Astrocyte of the cerebellum (primary cell): ENCODE measurements around the gene MT4.

Experiments
- DNase-seq: peaks from one replicate; pipeline ENCODE4 v3.0.0-alpha.2; 2011; ENCODE audit warnings: low read depth
- H3K4me3 ChIP-seq: 2 replicates; pipeline ENCODE4 v1.5.1; 2011; ENCODE audit warnings: mild to moderate bottlenecking, low read depth, low read length, moderate library complexity
- in situ Hi-C: cut with HindIII; loops from 2 replicates; pipeline ENCODE4 v1.10.0; 2017; ENCODE audit warnings: low sequenced_read_pairs
- TF ChIP-seq, protein P1 (sequence below): IDR thresholded peaks from 2 replicates; pipeline ENCODE4 v1.5.1; 2012; ENCODE audit warnings: low read length, low read depth, moderate library complexity, mild to moderate bottlenecking; ENCODE audit errors: missing control alignments

MT4 gene

GRCh38 chr16:56558024-56558747, 6.7 kb upstream of the MT4 start:
- in situ Hi-C loops = no loop called here
- TF ChIP-seq, protein P1, sequence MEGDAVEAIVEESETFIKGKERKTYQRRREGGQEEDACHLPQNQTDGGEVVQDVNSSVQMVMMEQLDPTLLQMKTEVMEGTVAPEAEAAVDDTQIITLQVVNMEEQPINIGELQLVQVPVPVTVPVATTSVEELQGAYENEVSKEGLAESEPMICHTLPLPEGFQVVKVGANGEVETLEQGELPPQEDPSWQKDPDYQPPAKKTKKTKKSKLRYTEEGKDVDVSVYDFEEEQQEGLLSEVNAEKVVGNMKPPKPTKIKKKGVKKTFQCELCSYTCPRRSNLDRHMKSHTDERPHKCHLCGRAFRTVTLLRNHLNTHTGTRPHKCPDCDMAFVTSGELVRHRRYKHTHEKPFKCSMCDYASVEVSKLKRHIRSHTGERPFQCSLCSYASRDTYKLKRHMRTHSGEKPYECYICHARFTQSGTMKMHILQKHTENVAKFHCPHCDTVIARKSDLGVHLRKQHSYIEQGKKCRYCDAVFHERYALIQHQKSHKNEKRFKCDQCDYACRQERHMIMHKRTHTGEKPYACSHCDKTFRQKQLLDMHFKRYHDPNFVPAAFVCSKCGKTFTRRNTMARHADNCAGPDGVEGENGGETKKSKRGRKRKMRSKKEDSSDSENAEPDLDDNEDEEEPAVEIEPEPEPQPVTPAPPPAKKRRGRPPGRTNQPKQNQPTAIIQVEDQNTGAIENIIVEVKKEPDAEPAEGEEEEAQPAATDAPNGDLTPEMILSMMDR = no peak
- peak; percentile 46 for DNase-seq
- H3K4me3 ChIP-seq = no peak overlapping the region

- no peak for DNase-seq
- in situ Hi-C loops = no loop called here
- H3K4me3 ChIP-seq = no peak overlapping the region
- TF ChIP-seq, protein P1 = no peak
Measured at GRCh38 chr16:56559109-56559508, 5.8 kb upstream of the MT4 start.

DNA sequence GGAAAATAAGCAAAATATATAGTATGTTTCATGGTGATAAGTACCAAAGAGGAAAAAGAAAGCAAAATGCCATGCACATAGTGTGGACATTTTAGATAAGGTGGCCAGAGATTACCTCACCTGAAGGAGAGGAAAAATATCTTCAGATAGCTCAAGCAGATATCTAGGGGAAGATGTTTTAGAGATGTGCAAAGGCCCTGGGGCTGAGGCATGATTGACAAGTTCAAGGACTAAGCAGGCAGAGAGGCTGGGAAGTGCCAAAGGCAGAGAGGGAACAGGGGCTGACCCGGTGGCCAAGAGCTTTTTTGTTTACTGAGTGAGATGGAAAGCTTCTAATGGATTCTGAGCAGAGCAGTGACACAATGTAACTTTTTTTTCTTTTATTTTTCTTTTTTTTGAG, 4.4 kb upstream of the MT4 start:
- TF ChIP-seq, protein P1 = no peak

DNA sequence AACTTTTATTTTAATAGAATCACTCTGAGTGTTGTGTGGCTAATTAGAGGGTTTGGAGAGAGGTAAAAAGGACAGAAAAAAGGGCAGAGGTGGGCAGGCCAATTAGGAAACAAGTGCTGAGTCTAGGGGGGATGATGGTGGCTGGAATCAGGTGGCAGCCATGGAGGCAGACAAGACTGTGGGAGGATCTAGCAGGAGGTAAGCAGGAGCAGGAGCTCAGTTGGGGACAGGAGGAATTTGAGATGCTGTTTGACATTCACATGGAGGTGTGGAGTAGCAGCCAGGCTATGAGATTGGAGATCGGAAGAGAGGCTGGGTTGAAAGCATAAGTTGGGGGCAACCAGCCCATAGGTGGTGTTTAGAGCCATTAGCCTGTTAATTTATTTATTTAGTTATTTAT, 3.7 kb upstream of the MT4 start:
- H3K4me3 ChIP-seq = no peak overlapping the region
- TF ChIP-seq, protein P1 = no peak
- in situ Hi-C loops = no loop called here
- DNase-seq = no peak

More for the DNA sequence above, 4.4 kb upstream of the MT4 start:
- no peak for DNase-seq
- H3K4me3 ChIP-seq = no peak overlapping the region
- in situ Hi-C loops = no loop called here

DNA sequence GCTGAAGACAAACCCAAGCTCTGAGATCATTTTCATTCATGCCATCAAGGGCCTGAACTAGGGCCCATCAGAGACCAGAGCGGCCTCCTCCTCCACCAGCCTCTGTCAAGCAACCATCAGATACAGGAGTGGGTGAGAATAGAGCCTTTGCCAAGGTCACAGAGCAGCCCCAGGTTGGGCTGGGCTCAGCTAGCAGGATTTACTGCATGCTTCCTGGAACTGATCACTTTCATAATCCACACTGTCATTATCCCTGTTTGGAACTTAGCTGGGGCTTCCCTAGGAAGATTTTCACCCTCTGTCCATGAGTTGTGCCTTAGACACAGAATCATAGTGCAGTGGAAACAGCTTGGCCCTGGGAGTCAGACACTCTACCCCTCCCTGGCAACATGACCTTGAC, 5.1 kb downstream of the MT4 start:
- DNase-seq = no peak
- TF ChIP-seq, protein P1 = no peak
- no peak overlapping the region for H3K4me3 ChIP-seq
- in situ Hi-C loops = no loop called here

GRCh38 chr16:56571525-56571924, 6.7 kb downstream of the MT4 start:
- no peak overlapping the region for H3K4me3 ChIP-seq
- TF ChIP-seq, protein P1 = no peak
- DNase-seq = no peak
- in situ Hi-C loops = no loop called here
